Fibroblast of lung (primary cell): ENCODE measurements around the gene DUSP11.

Experiments used
- CTCF ChIP-seq, 2 donors: IDR thresholded peaks in 1 of 2; conservative IDR thresholded peaks in 1 of 2; 1 replicate in 1 of 2; 2 replicates in 1 of 2; pipeline ENCODE4 v1.5.1; 2011 to 2012; ENCODE audit warnings: low read length in 2 of 2, control low read depth in 1 of 2, inconsistent platforms in 1 of 2, low read depth in 1 of 2, mild to moderate bottlenecking in 1 of 2
- EZH2 ChIP-seq: IDR thresholded peaks from 2 replicates; pipeline ENCODE4 v1.5.1; 2012; ENCODE audit warnings: low read length, control low read depth, mild to moderate bottlenecking; ENCODE audit errors: missing control alignments

- TF ChIP-seq CTCF (conservative IDR thresholded peaks at IDR 0.05 in 1 of 2, IDR thresholded peaks at IDR 0.05 in 1 of 2; ENCODE audit: low read depth in 1 of 2, low read length in 2 of 2), result no peak
- TF ChIP-seq EZH2, result no peak
Observed at GRCh38 chr2:73716543-73717250, 63.2 kb downstream of the DUSP11 start.
